COLO829 (cell line): Measurements from ENCODE around the gene KLHL6.

Source experiments
- DNase-seq: peaks from one replicate; pipeline ENCODE4 v3.0.0; 2012; ENCODE audit warnings: low spot score

Gene KLHL6

GRCh38 chr3:183564046-183564445, 8.5 kb upstream of the KLHL6 start:
- no peak for DNase-seq

- no peak for DNase-seq
Observed at GRCh38 chr3:183563536-183563874, 8.0 kb upstream of the KLHL6 start.

- no peak for DNase-seq
Observed at GRCh38 chr3:183560607-183561006, 5.1 kb upstream of the KLHL6 start.

GRCh38 chr3:183558495-183558894, 3.0 kb upstream of the KLHL6 start:
- DNase-seq: no peak

GRCh38 chr3:183556722-183557121, 1.2 kb upstream of the KLHL6 start:
- no peak for DNase-seq

- DNase-seq: peak; percentile 48
Observed at GRCh38 chr3:183554377-183554776, 1.1 kb downstream of the KLHL6 start.

GRCh38 chr3:183553334-183554026, 2.0 kb downstream of the KLHL6 start:
- DNase-seq: no peak

GRCh38 chr3:183551930-183552329, 3.6 kb downstream of the KLHL6 start:
- DNase-seq: no peak

GRCh38 chr3:183548262-183548769, 7.2 kb downstream of the KLHL6 start:
- DNase-seq: peak; percentile 98

- no peak for DNase-seq
Observed at GRCh38 chr3:183546625-183547024, 8.9 kb downstream of the KLHL6 start.

GRCh38 chr3:183545708-183546107, 9.8 kb downstream of the KLHL6 start:
- DNase-seq: no peak

- DNase-seq: no peak
Observed at GRCh38 chr3:183542355-183542754, 13.2 kb downstream of the KLHL6 start.

GRCh38 chr3:183541738-183542137, 13.8 kb downstream of the KLHL6 start:
- no peak for DNase-seq

GRCh38 chr3:183541235-183541655, 14.3 kb downstream of the KLHL6 start:
- no peak for DNase-seq

- no peak for DNase-seq
Observed at GRCh38 chr3:183540501-183541234, 14.8 kb downstream of the KLHL6 start.

- peak; percentile 46 for DNase-seq
Observed at GRCh38 chr3:183539811-183540210, 15.7 kb downstream of the KLHL6 start.

- DNase-seq: no peak
Observed at GRCh38 chr3:183538486-183538885, 17.0 kb downstream of the KLHL6 start.

GRCh38 chr3:183537295-183537730, 18.2 kb downstream of the KLHL6 start:
- DNase-seq: no peak

- DNase-seq: no peak
Observed at GRCh38 chr3:183536238-183536880, 19.1 kb downstream of the KLHL6 start.

- peak; percentile 80 for DNase-seq
Observed at GRCh38 chr3:183534249-183534648, 21.3 kb downstream of the KLHL6 start.

GRCh38 chr3:183533412-183534132, 21.9 kb downstream of the KLHL6 start:
- DNase-seq: no peak
